Measurements from ENCODE around the gene UBE3C. TPM values are rescaled to one million over a fixed set of nuclear protein-coding genes. Genes with fewer than 3 reads are reported as not detected.

UBE3C gene
- total and polyA plus RNA-seq, 2 of the 13 experiments (the other 11 are each of a cell fraction or from before 2014, with no cell fraction given): 27.0 to 48.2 TPM

- in situ Hi-C loops (cut with HindIII; ENCODE audit: extremely low pct_ligation_motif_present, low pct_unique_long_range_greater_than_20kb): no loop called here
Measured at GRCh38 chr7:157195868-157196267, 57.1 kb downstream of the UBE3C start.

More at GRCh38 chr7:157195868-157196267, 57.1 kb downstream of the UBE3C start:
- H3K9ac ChIP-seq (ENCODE audit: insufficient read depth, low read depth, low read length): no peak overlapping the region
- no peak overlapping the region for H2AFZ ChIP-seq (ENCODE audit: low read length)
- ChIA-PET CTCF (ENCODE audit: low intra/inter-chr PET ratio, low total read pairs) (no interaction called here), POLR2A (no interaction called here)
- intact Hi-C loops (cut with micrococcal nuclease; ENCODE audit: unreplicated experiment): no loop called here
- H3K4me1 ChIP-seq (ENCODE audit: insufficient read depth, low read length): peaks cover 15% of the 10 kb centered on the region
- H3K9me3 ChIP-seq (ENCODE audit: low read length): no peaks in the 10 kb centered on the region
- peaks cover 7 to 67% of the 10 kb centered on the region in 2 experiments for H3K36me3 ChIP-seq (replicated peaks in 1 of 2; ENCODE audit: control insufficient read depth in 1 of 2, insufficient read depth in 2 of 2, low read length in 2 of 2)
- H3K4me2 ChIP-seq (ENCODE audit: low read depth, low read length): no peak overlapping the region
- no peaks in the 10 kb centered on the region for H4K20me1 ChIP-seq (ENCODE audit: insufficient read depth, low read length)
- TF ChIP-seq ZNF83 (CRISPR knock-in tag; IDR thresholded peaks at IDR 0.05; ENCODE audit: borderline replicate concordance) (no peak), ZNF670 (CRISPR knock-in tag; IDR thresholded peaks at IDR 0.05; ENCODE audit: borderline replicate concordance) (no peak), ZNF740 (CRISPR knock-in tag; IDR thresholded peaks at IDR 0.05) (no peak), RFX3 (CRISPR knock-in tag; IDR thresholded peaks at IDR 0.05) (no peak), ZNF484 (CRISPR knock-in tag; IDR thresholded peaks at IDR 0.05; ENCODE audit: borderline replicate concordance, low read depth) (no peak), PBX2 (CRISPR knock-in tag; IDR thresholded peaks at IDR 0.05) (no peak), PHF20 (CRISPR knock-in tag; IDR thresholded peaks at IDR 0.05) (no peak), GMEB2 (CRISPR knock-in tag; IDR thresholded peaks at IDR 0.05; ENCODE audit: low read depth) (no peak), ZNF672 (CRISPR knock-in tag; IDR thresholded peaks at IDR 0.05) (no peak), ZNF513 (CRISPR knock-in tag; conservative IDR thresholded peaks at IDR 0.05) (no peak), ATF7 (IDR thresholded peaks at IDR 0.05) (no peak), ATF7 (CRISPR knock-in tag; IDR thresholded peaks at IDR 0.05) (no peak), ZNF724P (CRISPR knock-in tag; IDR thresholded peaks at IDR 0.05; ENCODE audit: borderline replicate concordance) (no peak), FOXC1 (CRISPR knock-in tag; IDR thresholded peaks at IDR 0.05; ENCODE audit: borderline replicate concordance) (no peak), ZNF879 (CRISPR knock-in tag; IDR thresholded peaks at IDR 0.05) (no peak)
- no peak for FAIRE-seq
- BruUV-seq (replicated peaks): no TSS peak
- ATAC-seq: no peak
- H3K27ac ChIP-seq (ENCODE audit: extremely low read length, insufficient read depth, low read length): no peak overlapping the region
- H3K4me3 ChIP-seq (replicated peaks in 1 of 3; ENCODE audit: insufficient read depth in 1 of 3, low read depth in 2 of 3, low read length in 3 of 3): no peak overlapping the region
- H3K79me2 ChIP-seq (ENCODE audit: insufficient read depth, low read length): no peaks in the 10 kb centered on the region
- 98% methylated on average over 12 of the region's 12 CpGs for WGBS (ENCODE audit: low lambda C conversion rate)
- DNase-seq (ENCODE audit: low spot score): no peak
- H3K27me3 ChIP-seq (ENCODE audit: control insufficient read depth in 1 of 2, insufficient read depth in 2 of 2, low read length in 2 of 2): no peaks in the 10 kb centered on the region

Measured in HepG2 (cell line).